Ascending aorta (tissue), 2 donors: ENCODE measurements around the gene MIS18A. TPM values are rescaled to one million over a fixed set of nuclear protein-coding genes. Genes with fewer than 3 reads are reported as not detected.

Experiments
- DNase-seq, 2 donors: peaks; one replicate each; pipeline ENCODE4 v3.0.0-alpha.2; 2019; ENCODE audit warnings: low spot score in 2 of 2
- H3K27ac ChIP-seq, 2 donors: fragments of 200-600 bp; sonication (generic); one replicate each; pipeline ENCODE4 v1.5.1; 2016 to 2017; ENCODE audit warnings: mild to moderate bottlenecking in 1 of 2
- H3K27me3 ChIP-seq: fragments of 200-600 bp; sonication (generic); one replicate; pipeline ENCODE4 v1.5.1; 2017
- H3K36me3 ChIP-seq, 2 donors: fragments of 200-600 bp; sonication (generic); one replicate each; pipeline ENCODE4 v1.5.1; 2016
- H3K4me1 ChIP-seq, 2 donors: fragments of 200-600 bp; sonication (generic); one replicate each; pipeline ENCODE4 v1.5.1; 2016 to 2017; ENCODE audit warnings: mild to moderate bottlenecking in 1 of 2
- H3K4me3 ChIP-seq, 2 donors: fragments of 200-600 bp; sonication (generic); one replicate each; pipeline ENCODE4 v1.5.1; 2016 to 2017; ENCODE audit warnings: mild to moderate bottlenecking in 1 of 2
- H3K9me3 ChIP-seq, 2 donors: fragments of 200-600 bp; sonication (generic); one replicate each; pipeline ENCODE4 v1.5.1; 2016
- intact Hi-C: fragments of 100-400 bp; cut with DNase I; formaldehyde crosslinking; loops from one replicate; pipeline ENCODE4 v1.15.1; 2023
- total RNA-seq: library from RNA; depleted of rRNA; stranded (reverse); fragments of >200 nt; gene quantifications from one replicate; pipeline ENCODE4 v1.1.0, GENCODE V29; 2016
- TF ChIP-seq, protein P1 (sequence below), 3 experiments: fragments of 200-600 bp in 2 of 3; fragments of 450-650 bp in 1 of 3; sonication (generic) in 2 of 3; IDR thresholded peaks; one replicate each; pipeline ENCODE4 v1.5.1; 2016 to 2019; ENCODE audit warnings: antibody characterized with exemption in 3 of 3, mild to moderate bottlenecking in 1 of 3, moderate library complexity in 1 of 3

Gene MIS18A
- total RNA-seq, 1 donor from 2014 or later = 0.64 TPM

DNA sequence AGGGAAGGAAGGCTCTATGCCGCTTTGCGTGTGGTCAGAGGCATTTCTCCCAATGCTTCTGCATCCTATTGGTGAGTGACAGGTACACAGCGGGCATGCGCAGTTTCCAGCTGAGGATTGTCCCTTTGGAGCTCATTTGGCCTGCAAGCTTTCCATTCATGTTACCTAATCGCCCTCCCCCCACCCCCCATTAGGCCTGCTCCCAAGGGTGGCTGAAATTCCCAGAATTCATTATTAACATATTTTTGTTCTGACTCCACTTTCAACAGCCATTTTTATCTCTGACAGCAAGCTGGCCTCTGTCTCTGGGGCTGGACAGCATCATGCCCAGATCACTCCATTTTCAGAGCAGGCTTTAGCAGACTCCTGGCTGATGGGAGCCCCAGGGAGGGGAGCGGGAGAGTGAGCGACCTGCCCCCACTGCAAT is 25.6 kb downstream of the MIS18A start:
- no peak overlapping the region for H3K4me3 ChIP-seq
- H3K9me3 ChIP-seq = no peaks in the 10 kb centered on the region
- TF ChIP-seq, protein P1, sequence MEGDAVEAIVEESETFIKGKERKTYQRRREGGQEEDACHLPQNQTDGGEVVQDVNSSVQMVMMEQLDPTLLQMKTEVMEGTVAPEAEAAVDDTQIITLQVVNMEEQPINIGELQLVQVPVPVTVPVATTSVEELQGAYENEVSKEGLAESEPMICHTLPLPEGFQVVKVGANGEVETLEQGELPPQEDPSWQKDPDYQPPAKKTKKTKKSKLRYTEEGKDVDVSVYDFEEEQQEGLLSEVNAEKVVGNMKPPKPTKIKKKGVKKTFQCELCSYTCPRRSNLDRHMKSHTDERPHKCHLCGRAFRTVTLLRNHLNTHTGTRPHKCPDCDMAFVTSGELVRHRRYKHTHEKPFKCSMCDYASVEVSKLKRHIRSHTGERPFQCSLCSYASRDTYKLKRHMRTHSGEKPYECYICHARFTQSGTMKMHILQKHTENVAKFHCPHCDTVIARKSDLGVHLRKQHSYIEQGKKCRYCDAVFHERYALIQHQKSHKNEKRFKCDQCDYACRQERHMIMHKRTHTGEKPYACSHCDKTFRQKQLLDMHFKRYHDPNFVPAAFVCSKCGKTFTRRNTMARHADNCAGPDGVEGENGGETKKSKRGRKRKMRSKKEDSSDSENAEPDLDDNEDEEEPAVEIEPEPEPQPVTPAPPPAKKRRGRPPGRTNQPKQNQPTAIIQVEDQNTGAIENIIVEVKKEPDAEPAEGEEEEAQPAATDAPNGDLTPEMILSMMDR (IDR thresholded peaks at IDR 0.05) = no peak
- H3K4me1 ChIP-seq = peaks cover 8 to 35% of the 10 kb centered on the region in 2 donors
- H3K27me3 ChIP-seq = no peaks in the 10 kb centered on the region
- peak overlapping the region in 1 of 2 donors; percentile 51 for H3K27ac ChIP-seq
- peak in 1 of 2 donors; percentile 78 for DNase-seq
- no peaks in the 10 kb centered on the region for H3K36me3 ChIP-seq
- intact Hi-C loops = no loop called here

DNA sequence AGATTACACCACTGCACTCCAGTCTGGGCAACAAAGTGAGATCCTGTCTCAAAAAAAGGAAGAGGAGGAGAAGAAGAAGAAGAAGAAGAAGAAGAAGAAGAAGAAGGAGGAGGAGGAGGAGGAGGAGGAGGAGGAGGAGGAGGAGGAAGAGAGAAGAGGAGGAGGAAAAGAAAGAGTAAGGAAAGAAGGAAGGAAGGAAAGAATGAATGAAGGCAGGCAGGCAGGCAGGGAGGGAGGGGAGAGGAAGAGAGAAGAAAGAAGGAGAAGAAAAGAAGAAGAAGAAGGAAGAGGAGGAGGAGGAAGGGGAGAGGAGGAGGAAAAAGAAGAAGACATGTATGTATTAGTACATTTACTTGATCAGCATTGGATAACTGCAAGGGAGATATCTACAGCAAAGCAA is 26.7 kb downstream of the MIS18A start:
- no peak overlapping the region for H3K4me3 ChIP-seq
- no peaks in the 10 kb centered on the region for H3K9me3 ChIP-seq
- no peak overlapping the region for H3K27ac ChIP-seq
- TF ChIP-seq, protein P1 (IDR thresholded peaks at IDR 0.05) = no peak
- intact Hi-C loops = no loop called here
- H3K4me1 ChIP-seq = peaks cover 8 to 24% of the 10 kb centered on the region in 2 donors
- no peaks in the 10 kb centered on the region for H3K27me3 ChIP-seq
- no peak for DNase-seq
- no peaks in the 10 kb centered on the region for H3K36me3 ChIP-seq

DNA sequence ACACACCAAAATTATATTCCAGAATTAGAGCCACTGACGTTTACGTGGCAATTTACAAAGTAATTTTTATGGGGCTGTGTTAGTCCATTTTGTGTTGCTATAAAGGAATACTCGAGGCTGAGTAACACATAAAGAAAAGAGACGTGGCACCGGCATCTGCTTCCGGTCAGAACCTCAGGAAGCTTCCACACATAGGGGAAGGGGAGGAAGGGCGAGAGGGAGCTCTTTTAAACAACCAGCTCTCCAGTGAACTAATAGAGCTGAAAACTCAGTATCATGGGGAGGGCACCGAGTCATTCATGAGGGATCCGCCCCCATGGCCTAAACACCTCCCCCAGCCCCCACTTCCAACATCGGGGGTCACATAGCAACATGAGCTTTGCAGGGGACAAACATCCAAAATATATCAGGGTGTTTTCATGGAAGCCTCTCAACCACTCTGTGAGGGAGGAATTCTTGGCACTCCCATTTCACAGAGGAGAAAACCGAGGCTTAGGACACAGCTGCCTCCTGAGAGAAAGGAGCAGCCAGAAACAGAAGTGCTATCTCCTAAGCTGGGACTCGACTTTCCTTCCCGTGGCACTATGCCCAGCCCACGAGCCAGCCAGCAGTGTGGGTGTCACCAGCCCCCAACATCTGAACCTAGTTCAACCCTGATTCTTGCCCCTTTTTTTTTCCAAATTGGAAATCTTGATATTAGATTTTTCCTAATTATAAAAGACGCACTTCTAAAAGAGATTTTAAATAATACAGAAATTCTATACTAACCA is 29.2 kb downstream of the MIS18A start:
- TF ChIP-seq, protein P1 (IDR thresholded peaks at IDR 0.05) = no peak
- Histone ChIP-seq H3K27ac (no peak overlapping the region), H3K4me1 (peaks cover 3 to 20% of the 10 kb centered on the region in 2 donors), H3K36me3 (no peaks in the 10 kb centered on the region), H3K9me3 (no peaks in the 10 kb centered on the region), H3K27me3 (no peaks in the 10 kb centered on the region), H3K4me3 (no peak overlapping the region)
- intact Hi-C loops = no loop called here
- no peak for DNase-seq

DNA sequence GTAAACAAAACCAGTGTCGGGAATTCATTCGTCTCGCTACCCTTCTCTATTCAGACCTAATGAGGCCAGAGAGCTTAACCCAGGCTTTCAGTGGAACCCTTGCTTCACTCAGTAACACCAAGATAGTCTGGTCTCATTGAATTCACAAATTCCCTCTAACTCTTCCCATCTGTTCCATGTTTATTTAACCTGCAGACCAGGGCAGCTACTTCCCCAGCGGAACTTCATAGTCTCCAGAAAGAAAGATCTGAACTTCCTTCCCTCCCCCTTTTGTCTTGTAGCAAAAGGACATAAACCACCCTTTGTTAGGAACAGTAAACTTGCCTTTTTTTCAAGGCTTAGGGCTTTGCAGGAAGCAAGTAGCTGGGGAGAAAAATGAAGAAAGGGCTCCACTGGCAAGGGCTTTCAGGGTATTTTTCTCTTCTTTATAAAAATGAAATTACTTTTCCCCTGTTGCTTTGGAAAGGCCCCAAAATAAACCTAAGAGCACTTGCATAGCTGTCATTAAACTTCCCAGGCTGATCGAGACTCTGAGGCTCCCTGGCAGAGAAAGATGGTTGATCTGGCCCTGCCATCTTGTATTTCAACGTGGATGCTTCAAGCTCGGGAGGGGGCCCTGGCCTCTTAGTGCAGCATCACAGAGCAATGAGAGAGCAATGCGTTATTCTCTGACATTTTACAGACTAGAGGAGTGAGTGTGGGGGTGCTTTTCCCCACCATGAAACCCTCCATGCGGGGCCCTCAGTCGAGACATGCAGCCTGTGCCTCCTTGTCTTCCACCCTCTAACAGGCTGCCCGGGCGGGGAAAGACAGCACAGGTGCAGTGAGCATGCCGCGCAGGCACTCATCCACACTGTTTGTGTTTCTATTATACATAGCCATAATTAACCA is 30.0 kb downstream of the MIS18A start:
- Histone ChIP-seq H3K4me3 (no peak overlapping the region), H3K27me3 (no peaks in the 10 kb centered on the region), H3K9me3 (no peaks in the 10 kb centered on the region), H3K4me1 (peaks cover 3 to 17% of the 10 kb centered on the region in 2 donors), H3K27ac (no peak overlapping the region), H3K36me3 (no peaks in the 10 kb centered on the region)
- TF ChIP-seq, protein P1 (IDR thresholded peaks at IDR 0.05) = no peak
- DNase-seq = no peak
- intact Hi-C loops = no loop called here

DNA sequence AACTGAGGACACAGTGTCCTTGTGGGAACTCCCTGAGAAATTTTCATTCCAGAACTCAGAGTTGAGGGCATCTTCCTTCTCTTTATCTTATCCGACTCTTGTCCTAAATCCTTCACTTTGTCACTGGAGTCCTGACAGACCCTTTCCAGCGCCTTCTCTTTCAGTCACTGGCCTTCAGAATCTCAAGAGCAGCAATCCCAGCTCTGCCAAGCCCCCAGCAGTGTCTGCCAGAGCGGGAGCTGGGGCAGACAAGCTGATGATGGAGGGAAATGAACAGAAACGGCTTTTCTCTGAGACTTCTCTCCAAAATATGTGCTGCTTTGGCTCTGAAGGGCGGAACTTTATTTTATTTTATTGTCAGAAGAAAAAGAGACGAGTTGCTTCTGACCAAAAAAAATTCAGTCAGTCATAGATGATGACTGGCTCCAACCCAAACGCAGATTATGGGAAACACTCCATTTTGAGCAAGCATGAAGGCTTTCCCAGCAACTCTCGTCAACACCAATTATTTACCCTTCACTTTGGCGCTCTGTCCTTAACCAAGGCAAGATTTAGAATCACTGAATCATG is 32.2 kb downstream of the MIS18A start:
- no peaks in the 10 kb centered on the region for H3K9me3 ChIP-seq
- intact Hi-C loops = no loop called here
- no peak for DNase-seq
- no peak overlapping the region for H3K27ac ChIP-seq
- no peaks in the 10 kb centered on the region for H3K27me3 ChIP-seq
- TF ChIP-seq, protein P1 (IDR thresholded peaks at IDR 0.05) = no peak
- H3K36me3 ChIP-seq = no peaks in the 10 kb centered on the region
- no peak overlapping the region for H3K4me3 ChIP-seq
- H3K4me1 ChIP-seq = peaks cover 0 to 9% of the 10 kb centered on the region in 2 donors
